Stimulated activated CD4-positive, alpha-beta T cell treated with anti-CD3 and anti-CD28 coated beads, TNF-alpha, amount 100 ng/mL, for 4 hours (primary cell): Measurements from ENCODE around the gene DTNBP1.

Source experiments
- DNase-seq, 3 experiments: peaks; one replicate each; pipeline ENCODE4 v3.0.0-alpha.2; 2020; ENCODE audit warnings: low read depth in 3 of 3

DTNBP1 gene

DNA sequence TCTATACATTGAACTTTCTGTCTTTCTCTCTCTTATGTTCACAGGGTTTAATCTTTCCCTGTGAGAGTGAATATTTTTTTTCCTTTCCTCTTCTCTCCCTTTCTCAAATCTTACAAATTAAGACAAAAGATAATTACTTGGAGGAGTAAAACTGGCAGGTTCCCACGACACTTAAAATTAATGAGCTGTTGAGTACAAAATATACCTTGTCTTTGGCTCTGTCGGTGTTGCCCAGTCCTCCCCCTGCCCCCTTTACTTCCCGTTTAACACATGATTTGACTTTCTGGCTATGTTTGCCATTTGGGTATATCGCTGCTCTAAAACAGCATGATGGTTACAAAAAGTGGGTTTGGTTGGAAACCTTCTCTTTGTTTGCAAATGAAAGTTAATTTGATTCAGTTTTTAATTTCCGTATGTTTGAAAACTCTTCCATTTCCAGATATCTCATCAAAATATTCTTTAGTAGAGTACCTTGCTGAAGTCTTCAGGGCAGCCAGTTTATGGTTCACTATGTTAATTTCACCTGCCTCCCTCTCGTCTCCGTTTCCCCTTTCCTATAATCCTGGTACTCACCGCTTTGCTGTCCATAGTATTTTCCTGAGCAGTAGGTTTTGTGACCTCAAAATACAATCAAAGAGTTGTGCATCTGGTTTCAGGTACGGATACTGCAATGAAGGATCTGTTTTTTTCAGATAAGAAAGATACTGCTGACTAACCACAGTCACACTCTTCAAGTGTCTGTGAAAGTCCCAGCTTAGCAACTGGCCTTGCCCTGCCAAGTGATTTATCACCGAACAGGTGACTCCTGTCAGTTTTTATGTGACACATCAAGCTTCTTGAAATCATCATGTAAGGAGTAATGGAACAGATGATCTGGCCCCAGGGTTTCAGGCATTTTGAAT lies 181.2 kb downstream of the DTNBP1 start:
- no peak for DNase-seq

DNA sequence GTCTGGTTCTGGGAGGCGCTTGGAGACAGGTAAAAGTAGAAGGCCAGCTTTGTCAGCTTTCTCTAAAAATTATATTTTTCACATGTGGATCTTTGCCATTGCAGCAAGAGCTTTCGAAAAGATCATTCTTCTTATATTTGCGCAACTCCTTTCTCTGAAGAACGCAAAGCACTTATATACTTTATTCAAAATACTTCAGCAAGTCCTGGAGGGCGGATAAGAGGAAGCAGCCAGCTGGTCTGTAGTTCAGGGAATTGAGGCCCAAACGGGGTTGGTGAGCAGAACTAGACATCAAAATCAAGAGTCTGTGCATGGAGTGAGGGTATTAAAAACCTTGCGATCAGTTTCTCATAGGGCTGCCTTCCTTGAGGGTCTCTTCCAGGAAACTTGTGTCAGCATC lies 182.3 kb downstream of the DTNBP1 start:
- DNase-seq: no peak

DNA sequence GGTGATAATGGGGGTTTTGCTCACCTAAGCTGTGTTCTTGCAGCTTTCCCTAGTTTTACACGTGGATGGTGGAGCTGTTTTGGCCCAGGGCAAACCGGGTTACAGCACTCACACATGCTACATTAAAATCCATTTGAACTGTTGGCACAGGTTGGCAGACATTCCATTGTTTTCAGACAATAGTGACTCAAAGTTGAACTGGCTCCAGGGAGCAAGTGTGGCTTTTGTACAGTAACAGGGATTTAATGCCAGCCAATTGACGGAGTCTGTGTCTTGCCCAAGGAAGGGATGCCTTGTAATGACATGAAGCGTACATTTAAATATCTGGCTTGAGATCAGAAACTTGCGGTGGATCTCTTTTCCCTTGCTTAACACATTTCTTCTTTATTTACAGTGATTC lies 183.1 kb downstream of the DTNBP1 start:
- no peak for DNase-seq

DNA sequence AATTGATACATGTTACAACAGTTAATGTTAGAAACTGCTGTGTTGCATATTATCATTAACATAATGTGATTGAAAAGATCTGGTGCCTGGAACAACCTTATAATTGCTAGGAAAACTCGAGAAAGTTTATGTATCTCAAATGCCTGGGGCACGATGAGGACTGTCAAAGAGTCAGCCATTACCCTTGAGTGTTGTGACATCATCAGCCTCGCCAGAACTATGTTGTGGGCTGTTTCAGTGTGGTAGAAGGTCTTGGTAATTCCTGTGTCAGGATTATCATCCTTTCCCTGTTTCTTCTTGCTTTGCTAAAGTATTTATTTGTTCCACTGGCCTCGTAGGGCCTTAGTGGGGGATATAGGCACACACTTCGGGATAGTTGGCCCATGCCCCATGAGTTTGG lies 185.1 kb downstream of the DTNBP1 start:
- no peak for DNase-seq

DNA sequence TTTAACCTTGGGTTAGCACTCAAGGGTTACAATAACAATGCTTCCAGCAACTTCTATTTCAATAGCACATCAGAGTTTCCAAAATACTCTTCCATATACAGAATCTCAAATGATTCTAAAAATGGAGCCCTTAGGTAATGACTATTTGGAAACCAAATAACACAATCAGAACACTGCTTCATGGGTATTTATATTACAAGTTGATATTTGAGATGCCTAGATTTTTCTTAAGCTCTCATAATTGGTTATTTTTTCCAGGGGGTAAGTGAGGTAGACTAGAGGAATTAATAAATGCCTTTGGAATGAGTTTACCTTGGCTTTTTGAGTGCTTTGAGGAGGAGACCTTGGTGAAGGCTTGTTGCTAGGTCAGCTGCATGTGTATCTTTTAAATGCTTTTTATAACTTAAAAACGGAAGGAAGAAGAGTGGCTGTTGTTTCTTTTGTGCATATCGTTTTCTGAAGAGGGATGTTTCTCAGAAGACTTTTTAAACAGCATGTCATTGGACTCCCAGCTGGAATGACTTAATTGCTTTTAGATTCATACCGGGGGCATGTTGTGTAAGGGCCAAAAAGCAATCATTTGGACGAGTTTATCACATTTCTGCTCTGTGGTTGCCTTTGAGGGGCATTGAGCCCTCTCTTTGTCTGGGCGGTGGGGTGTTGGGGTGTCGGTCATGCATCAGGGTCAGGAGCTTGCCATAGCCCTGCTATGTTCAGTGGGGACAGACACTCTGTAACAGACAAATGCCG lies 186.0 kb downstream of the DTNBP1 start:
- DNase-seq: no peak

DNA sequence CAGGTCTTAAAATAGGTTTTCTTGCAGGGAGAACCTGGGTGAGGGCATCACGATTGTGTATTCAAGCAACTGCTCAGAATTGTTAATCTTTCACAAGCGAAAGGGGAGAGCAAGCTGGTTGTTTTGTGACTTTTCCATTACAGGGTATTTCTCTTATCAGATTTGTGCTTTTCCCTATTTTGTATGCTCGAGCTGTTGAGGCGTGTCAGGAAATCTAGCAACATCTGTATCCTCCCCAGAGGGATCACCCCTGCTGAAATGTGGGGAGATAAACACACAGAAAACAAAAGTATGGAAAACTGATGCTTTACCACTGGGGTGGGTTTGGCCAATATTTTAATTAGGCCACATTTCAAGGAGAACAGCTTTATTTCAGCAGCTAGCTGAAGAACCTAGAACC lies 187.0 kb downstream of the DTNBP1 start:
- no peak for DNase-seq

DNA sequence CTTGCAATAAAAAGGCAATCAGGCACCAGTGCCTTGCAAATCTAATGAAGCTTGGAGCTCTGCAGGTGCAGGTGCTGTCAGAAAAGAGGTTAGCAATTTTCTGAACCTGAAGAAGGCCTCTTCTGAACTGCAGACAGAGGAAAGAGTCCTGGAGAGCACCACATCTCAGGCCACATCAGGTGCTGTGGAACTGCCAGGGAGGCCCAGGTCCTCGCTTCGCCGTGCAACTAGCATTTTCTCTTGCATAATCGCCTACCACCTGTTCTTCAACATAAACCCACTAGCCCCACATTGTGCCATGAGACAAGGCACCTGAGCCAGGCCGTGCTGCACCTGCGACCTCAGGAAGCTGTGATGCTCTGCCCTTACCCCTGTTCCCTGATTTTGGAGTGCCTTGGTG lies 187.6 kb downstream of the DTNBP1 start:
- DNase-seq: no peak

DNA sequence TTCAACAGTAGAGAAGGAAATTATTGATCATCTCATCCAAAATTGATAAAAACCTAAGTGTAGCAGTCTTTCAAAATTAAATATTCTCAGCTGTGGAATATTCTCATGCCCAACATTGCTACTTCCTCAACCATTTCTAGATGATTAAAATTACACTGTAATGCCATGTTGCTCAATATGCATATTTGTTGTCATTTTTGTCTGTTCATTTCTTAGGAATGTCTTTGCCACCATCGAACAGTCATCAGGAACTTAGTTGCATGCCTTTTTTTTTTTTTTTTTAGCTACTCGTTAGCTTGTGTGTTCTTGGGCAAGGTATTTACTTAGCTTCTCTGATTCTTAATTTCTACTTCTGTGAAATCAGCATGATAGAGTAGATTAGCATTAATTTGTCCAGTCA lies 188.6 kb downstream of the DTNBP1 start:
- no peak for DNase-seq

DNA sequence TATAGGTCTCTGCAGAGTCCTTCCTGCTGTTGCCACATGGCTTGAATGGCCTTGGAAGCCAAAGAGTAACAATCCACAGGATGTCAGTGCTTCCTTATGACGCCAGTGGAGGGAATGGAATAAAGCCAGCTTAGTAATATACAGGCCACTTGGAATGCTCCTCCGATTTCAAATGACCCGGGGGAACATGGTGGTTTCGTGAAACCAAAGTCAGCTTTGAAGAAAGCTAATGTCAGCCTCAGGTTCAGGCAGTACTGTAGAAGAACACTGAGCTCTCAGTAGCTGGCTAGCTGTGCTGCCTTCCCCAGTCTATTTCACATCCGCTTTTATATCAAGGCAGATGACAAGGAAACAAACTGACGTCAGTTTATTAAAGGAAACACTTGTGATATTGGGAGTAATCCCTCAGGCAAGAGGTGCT lies 189.1 kb downstream of the DTNBP1 start:
- DNase-seq: no peak

DNA sequence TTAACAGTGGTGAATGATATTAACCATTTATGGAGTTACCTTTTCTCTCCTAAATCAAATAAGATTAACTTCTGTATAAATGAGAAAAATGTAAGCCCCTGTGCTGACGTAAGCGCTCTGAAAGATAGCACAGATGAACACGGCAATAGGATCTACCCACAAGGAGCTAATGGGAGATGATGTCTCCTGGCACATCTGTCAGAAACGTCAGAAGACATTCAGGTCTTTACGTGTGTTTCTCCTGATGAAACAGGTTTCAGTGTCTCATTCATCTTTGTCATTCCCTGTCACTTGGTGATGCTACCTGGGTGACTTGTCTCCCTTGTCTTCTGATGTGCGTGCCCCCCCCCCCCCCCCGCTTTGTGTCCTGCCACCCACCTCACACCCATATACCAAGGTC lies 189.7 kb downstream of the DTNBP1 start:
- DNase-seq: no peak
